NCI-H2171 treated with DMSO at 0.1 percent for 48 hours (cell line): ENCODE results near the gene ARHGAP23.

Experiments used
- DNase-seq: peaks from one replicate; lab custom pipeline; 2025; lab: John Stamatoyannopoulos, UW

Gene ARHGAP23

DNA sequence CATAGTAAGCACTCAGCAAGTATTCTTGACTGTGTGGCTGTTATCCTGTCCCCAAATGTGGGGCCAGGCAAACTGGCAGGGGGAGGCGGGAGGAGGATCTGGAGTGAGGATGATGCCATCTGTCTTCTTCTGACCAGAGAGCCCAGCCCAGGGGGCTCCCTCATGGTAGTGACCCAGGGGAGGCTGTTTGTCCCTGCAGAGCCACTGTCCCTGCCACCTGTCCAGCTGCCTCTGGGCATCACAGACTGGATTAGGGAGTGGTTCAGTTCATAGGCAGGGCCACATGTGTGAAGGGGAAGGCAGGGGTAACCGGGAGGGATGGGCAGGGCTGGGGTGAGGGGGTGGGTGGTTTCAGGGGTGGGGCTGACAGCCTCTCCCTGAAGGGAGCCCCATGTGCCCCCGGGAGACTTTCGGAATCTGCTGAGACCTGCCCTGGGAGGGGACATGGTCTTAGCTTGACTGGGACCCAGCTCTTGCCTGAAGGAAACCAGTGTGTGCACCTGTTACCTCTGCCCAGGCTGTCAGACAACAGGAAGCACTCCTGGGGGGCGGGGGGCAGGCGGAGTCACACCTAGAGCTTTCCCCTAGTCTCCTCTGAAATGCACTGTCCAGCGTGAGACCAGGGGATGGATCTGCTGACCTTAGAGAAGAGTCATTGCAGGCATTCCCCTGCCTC is 15.2 kb downstream of the ARHGAP23 start:
- no peak for DNase-seq

DNA sequence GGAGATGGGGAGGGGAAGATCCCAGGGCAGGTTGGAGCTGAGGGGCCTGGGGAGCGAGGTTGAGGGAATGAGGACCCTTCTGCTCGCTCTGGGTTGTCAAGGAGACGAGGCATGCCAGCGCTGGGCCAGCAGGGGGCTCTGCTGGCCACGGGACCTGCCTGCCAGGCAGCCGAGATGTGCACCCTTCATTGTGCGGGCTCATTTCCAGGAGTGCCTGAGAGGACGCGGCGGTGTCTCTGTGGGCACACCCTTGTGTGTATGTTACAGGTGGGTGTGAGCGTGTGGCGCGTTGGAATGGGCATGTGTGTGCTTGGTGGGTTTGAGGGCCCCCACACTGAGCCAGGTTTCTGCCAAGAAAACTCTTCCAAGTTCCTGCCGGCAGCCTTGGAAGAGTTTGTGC is 15.9 kb downstream of the ARHGAP23 start:
- DNase-seq, result peak; percentile 72

DNA sequence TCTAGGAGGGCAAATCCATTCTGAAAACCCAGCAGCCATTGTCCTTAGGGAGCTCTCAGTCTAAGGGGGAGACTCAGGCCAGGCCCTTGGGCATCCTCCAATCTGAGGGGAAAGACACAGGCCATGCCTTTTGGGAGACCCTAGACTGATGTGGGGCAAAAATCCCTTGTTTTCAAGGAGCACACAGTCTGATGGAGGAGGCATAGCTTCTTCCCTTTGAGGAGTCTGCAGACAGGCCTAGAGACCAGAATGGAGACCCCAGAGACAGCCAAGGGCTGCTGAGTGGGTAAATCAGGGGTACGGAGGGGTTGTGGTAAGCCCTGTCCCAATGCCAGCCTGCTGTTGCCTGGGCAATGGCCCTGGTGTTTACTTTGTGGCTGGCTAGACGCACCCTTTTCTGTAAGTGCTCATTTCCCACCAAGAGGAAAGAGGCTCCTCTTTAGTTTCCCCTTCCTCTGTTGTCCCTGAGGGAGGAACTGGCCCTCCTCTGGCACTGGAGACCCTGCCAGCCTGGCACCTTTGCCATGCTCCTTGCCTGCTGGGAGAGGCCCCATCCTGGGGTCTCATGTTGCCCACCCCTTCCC is 19.3 kb downstream of the ARHGAP23 start:
- DNase-seq, result no peak

DNA sequence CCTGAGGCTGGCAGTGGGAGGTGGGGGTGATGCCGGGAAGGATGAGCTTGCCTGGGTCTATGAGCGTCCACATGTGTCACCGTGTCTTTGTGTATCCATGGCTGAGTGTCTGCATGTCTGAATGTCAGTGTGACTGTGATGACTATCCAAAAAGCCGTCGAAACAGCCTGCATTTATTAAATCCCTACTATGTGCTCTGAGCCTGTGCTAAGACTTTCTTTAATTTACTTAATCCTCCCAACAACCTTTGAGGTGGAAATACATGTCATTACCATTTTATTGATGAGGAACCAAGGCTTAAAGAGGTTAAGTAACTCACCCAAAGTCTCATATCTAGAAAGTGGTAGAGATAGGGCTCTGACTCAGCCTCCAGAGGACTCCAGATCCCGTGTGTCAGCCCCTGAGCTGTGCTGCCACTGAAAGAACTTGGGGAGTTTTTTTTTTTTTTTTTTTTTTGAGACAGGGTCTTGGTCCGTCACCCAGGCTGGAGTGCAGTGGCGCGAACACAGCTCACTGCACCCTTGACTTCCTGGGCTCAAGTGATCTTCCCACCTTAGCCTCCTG is 20.0 kb downstream of the ARHGAP23 start:
- DNase-seq, result no peak

DNA sequence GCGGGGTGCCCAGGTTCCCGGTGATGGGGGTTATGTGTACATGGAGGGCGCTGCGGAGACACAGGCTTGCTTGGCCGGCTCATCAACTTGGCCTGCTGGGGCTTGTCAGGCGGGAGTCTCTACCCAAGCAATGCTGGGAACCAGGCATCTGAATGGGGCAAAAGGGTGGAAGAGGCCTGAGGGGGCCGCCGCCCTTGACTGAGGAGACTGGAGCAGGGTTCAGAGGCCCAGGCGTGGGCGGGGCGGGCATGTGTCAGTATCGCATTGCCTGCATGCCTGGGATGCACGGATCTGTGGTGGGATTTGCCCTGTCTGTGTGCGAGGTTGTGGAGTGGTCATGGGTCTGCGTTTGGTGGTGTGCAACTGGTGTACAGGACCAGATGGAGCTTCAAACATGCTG is 21.1 kb downstream of the ARHGAP23 start:
- DNase-seq, result no peak

DNA sequence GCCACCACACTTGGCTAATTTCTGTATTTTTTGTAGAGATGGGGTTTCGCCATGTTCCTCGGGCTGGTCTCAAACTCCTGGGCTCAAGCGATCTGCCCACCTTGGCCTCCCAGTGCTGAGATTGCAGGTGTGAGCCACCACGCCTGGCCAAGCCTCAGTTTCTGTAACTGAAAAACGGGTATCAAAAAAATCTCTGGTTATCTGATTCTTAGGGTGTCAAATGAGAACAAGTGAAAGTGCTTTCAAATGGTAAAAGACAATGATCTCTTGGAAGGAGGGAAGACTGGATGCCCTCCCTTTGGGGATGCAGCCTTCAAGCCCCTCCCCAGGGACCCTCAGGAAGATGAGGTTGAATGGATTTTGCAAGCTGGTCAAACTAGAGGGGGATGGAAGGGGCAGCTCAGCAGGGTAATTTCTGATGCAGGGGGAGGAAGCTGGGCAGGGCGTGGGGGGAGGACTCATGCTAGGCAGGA is 22.3 kb downstream of the ARHGAP23 start:
- no peak for DNase-seq

DNA sequence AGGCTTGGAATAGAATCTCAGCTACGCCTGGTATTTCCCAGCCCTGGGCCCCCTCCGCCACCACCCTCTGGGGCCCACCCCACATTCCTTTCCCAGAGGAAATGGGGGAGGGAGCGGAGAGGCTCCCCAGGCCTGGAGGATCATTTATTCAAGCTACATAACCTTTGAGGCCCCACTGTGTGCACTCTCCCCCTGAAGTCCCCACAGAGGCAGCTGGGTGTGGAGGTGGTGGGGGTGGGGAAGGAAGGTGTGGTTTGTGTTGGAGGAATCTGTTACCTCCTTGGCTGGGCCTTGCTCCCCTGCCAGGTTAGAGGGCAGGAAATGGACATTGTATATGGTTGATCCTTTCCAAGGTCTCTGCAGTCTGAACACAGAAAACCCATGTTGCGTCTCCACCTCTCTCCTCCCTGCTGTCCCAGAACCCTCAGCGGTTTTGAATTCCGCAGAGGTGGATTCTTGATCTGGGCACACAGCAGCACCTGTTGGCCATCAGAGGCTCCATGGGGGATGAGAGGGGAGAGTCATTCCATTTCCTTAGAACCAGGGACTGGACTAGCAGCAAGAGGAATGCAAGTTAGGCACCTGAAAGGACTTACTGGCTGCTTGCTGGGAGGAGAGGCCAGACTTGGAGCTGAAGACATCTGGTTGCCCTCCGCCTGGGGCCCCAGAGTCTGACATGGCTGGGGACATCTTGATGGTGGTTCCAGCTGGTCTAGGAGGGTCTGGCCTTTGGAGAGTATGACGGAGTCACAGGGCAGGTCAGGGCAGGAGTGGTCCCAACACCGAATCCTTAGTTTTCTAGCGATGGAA is 23.0 kb downstream of the ARHGAP23 start:
- no peak for DNase-seq

DNA sequence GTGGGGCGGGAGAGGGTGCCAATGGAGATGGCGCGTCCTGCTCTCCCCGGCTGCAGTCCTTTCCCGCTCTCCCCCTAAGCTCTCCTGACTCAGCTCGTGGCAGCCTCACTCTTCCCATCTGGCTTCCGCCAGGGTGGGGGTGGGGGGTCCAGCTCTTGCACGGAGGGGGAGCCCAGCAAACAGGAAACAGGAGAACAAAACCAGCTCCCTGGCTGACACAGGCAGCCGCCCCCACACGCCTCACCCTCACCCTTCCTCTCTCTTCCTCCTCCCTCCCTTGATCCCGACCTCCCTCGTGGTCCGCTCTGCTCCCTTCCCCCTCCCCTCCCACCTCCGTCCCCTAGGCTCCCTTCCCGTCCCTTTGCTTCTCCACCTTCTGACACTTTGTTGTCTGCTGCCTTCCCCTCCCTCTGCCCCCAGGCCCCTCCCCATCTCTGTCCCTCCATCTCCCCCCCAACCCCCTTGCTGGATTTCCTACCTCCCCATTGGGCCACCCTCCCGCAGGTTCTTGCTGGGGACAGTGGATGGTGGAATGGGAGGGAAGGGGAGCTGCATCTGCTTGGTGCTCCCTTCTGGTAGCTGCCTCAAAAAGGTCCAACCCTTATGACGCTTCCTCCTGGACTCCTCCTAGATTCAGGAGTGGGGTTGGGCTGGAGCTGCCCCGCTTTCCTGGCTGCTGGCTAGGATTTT is 23.7 kb downstream of the ARHGAP23 start:
- no peak for DNase-seq

DNA sequence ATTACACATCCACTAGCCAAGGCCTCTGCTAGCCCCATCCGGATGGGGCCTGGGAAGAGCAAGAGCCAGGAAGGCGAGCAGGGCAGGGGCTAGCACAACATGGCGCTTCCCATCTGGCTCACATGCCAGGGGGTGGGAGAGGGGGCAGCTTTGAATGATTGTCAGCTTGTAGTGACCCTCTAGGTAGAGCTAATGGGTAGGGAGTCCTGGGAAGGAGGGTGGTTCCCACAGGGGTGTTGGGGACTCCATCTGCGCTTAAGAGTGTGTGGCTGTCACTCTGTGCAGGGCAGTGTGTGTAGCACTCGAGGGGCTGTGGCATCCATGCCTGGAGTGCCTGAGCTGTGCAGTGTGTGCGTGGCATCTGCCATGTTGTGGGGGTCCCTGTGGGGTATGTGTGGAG is 24.5 kb downstream of the ARHGAP23 start:
- no peak for DNase-seq

DNA sequence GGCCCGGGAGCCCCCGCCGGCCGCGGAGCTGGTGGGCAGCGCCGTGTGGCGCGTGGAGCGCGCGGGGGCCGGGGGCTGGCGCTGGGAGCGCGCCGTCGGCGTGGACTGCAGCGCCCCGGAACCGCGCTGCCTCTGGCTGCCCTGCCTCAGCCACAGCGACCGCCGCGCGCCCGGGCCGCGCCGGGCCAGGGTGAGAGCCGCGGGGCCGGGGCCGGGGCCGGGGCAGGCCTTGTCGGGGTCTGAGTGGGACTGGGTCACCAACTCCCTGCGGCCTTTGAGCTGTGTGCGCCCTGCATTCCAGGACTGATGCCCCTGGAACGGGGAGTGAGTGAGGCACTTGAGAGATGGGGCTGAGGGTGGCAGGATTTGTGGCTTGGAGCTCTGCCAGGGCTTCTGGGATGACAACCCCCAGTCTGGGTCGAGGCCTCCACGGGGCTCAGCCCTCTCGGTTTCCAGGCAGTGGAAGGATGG is 25.7 kb downstream of the ARHGAP23 start:
- peak; percentile 49 for DNase-seq

DNA sequence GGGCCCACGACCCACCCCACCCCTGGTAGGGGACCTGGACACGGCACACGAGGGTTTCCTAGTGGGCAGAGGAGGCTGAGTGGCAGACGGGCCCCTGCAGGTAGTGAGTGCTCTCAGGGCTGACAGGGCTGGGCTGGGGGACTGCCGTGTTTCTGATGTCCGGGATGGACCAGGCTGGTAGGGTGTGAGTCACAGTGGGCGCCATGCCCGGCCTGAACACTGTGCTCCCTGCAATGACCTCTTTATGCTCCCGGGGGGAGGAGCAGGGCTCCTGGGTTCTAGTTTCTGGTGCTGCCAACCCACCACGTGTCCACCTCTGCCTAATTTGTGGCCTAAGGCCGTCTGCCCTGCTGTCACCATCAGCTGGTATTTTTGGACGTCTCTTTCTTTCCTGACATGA is 26.3 kb downstream of the ARHGAP23 start:
- DNase-seq, result no peak

DNA sequence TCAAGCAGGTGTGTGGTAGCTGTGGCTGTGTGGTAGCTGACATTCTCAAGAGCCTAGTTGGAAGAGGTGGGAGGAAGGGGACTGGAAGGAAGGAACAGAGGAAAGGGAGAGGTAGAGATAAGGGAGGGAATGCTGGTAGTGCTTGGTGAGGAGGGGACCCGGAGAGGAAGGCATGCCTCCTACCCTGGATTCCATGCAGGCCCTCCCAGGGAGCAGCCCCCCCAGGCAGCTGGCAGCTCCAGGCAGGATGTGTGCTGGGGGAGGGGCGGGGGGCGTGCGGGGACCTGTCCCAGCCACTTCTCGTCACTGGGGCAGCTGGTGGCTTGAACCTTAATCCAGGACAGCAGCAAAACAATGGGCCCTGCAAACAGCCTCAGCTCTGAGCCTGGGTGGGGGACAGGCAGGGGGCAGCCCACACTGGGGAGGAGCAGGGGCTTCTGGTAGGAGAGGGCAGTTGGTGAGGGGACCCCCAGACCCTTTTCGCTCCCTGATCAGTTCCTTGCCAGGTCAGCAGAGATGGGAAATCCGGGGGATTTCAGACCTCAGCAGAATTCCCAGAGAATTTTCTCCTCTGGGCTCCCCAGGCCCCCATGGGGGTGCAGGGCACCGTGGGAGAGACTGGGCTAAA is 27.1 kb downstream of the ARHGAP23 start:
- peak; percentile 38 for DNase-seq

DNA sequence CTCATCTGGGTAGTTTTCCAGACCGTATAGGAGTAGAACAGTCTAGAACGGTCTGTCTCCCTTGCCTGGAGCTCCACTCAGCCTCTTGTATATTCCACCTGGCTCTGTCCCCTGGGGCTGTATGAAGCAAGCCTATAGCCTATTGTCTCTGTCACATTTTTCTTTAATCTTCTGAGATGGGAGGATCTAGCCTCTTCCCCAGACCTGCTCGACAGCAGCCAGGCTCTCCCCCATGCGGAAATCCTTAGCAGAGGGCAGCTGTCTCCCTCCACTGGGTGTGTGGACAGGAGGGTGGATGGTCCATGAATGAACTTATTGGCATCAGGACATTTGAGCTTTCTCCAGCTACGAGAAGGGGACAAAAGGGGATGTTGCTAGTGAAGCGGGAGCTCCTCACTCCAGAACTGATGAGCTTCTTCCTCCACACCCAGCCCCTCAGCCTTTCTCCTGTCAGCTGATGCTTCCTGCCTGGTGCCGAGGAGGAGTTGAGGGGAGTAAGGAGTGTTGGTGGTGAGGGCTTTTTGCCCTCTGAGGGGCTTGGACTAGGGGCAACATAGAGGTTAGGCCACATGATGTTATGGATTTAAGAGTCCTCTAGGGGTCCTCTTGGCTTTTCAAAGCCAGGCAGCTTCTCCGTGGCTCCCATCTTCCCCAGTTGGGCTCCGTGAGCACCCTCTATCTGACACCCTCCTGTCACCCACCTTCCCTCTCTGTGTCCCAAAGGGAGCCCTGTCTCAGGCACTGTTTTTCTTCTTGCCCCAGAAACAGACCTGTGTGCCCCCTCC is 28.0 kb downstream of the ARHGAP23 start:
- DNase-seq, result peak; percentile 59

DNA sequence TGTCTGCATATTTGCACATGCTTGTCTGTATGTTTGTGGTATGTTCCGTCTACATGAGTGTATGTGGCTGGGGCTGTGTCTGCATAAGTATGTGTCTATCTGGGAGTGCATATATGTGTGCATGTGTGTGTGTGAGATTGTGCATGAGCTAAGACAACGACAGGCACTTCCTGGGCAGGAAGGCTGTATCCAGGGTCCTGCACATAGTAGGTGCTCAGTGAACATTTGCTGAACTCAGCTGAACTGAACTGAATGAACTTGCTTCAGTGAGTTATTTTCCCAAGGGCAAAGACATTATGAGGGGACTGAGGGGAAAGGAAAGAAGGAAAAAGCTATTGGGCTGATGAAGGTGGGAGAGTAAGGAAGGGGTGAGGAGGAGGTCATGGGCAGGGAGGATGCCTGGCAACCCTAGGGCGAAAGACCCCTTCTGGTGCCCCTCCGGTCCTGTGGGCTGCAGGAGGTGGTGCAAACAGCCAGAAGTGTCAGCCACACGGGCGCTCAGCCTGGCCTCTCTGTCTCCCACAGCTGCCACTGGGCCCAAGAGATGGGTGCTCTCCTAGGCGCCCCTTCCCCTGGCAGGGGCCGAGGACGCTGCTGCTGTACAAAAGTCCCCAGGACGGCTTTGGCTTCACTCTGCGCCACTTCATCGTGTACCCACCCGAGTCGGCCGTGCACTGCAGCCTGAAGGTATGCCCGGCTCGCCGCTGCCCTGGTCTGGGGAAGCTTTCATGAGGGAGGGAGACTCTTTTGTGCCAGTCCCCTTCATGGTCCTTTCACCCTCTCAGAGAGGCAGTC is 29.5 kb downstream of the ARHGAP23 start:
- no peak for DNase-seq

DNA sequence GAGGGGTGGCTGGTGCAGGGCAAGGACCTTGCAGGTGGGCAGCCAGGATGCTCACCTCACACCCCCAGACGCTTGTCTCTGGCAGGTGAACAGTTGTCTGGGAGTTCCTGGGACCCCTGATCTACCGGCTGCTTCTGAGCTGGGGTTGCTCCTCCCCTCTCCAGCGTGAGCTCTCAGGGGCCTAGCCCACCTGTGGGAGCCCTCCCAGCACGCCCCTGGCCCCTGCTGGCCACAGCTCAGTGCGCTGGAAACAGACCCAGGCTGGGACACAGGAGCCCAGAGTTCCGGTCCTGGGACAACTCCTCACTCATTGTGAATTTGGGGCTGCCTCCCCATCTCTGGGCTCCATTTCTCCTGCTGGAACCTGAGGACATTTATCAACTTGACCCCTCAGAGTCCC is 30.3 kb downstream of the ARHGAP23 start:
- DNase-seq, result no peak

DNA sequence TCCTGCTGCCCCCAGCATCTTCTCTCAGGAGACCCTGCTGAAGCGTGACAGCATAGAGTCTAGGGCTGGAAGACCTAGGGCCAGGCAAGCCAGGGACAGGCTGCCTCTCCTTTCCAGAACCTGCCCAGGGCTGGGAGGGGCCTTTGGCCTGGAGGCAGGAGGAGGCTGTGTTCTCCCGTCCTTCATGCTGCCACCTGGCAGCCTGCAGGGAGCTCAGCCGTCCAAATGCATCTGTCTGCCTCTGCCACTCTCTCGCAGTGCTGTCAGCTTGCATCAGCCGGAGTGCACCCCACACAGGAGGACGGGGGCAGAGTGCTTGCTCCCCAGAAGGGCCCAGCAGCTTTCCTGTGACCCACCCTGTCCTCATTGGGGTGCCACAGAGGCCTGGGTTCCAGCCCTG is 31.3 kb downstream of the ARHGAP23 start:
- DNase-seq, result peak; percentile 70

DNA sequence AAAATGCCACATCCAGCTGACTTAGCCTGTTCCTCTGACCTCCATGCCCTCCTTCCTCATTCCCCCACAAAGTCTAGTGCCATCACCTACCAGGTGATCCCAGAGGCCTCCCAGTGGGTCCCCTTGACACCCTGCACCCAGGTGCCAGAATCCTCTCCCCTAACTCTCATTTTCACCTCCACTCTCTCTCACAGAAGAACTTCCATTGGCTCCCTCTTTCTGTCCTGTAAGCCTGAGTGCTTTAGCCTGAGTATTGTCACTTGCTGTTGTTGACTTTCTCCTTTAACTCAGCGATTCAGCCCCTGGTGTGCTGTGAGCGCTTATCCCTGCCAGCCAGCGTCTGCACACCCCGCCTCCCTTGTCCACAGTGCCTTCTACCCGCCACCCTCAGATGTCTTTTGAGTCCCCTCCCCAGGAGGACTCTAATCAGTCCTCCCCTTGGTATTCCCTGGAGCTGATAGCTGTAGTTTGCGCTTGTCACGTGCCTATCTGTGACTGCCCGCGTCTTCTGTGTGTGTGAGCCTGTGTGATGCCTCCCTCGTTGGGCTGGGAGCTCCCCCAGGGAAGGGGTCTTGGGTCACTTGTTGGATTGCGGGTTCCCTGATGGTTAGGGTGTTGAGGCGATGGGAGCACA is 31.9 kb downstream of the ARHGAP23 start:
- no peak for DNase-seq

DNA sequence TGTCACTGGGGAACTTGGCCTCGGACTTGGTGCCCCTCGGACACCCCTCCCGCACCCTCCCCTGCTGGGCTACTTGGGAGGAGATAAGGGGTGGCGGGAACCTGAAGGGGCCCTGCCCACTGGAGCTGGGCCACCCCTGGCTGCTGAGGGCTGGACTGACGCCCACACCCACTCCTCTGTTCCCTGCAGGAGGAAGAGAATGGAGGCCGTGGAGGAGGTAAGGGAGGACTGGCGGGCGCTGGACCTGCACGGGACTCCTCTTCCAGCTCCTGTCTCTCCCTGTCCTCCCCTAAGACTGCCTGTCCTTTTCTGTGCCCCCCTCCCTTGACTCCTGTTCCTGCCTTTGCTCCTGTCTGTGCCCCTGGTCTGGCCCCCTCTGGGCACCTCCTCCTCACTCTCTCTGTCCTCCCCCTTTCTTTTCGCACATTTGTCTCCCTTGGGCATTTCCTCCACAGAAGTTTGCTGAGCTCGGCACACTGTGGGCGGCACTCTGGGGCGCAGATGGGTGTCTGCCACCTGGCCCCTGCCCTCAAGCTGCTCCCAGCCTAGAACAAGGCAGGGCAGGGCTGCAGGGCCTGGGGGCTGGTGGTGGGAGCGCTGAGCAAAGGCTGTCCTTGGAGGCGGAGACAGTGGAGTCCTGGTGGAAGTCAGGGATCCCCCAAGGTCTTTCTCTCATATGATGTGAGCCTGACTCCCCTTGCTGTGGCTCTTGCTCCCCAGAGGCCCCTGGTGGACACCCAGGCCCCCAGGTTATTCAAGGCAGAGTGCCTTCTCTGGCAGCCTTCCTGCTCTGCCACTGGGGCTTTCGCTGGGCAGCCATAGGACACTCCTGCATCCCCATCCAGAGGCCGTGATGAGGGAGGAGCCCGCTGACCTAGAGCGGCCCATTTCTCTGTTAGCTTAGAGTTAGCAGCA is 32.7 kb downstream of the ARHGAP23 start:
- no peak for DNase-seq
